BE2C (cell line): ENCODE data around the gene SRP9.

Experiments
- DNase-seq: peaks from one replicate; pipeline ENCODE4 v3.0.0-alpha.2; 2020
- H3K27me3 ChIP-seq: fragments of 250-450 bp; sonication (Bioruptor Pico); 2 replicates; pipeline ENCODE4 v1.5.1; 2020; ENCODE audit warnings: mild to moderate bottlenecking
- H3K36me3 ChIP-seq: fragments of 250-450 bp; sonication (Bioruptor Pico); 2 replicates; pipeline ENCODE4 v1.5.1; 2020; ENCODE audit warnings: mild to moderate bottlenecking
- H3K4me1 ChIP-seq: fragments of 250-450 bp; sonication (Bioruptor Pico); 2 replicates; pipeline ENCODE4 v1.5.1; 2020
- H3K4me3 ChIP-seq: 2 replicates; pipeline ENCODE4 v1.5.1; 2011; ENCODE audit warnings: low read depth, low read length
- H3K9me3 ChIP-seq: fragments of 250-450 bp; sonication (Bioruptor Pico); 2 replicates; pipeline ENCODE4 v1.5.1; 2020
- CTCF ChIP-seq: IDR thresholded peaks from 2 replicates; pipeline ENCODE4 v1.5.1; 2012; ENCODE audit warnings: mild to moderate bottlenecking, low read depth, low read length

The SRP9 gene

GRCh38 chr1:225823811-225824261, 46.2 kb downstream of the SRP9 start:
- no peak overlapping the region for H3K4me3 ChIP-seq
- DNase-seq, result no peak

GRCh38 chr1:225824533-225824941, 46.9 kb downstream of the SRP9 start:
- Histone ChIP-seq H3K9me3 (no peaks in the 10 kb centered on the region), H3K36me3 (no peaks in the 10 kb centered on the region), H3K4me3 (no peak overlapping the region), H3K4me1 (no peaks in the 10 kb centered on the region), H3K27me3 (no peaks in the 10 kb centered on the region)
- DNase-seq, result no peak
- TF ChIP-seq CTCF, result no peak

More at GRCh38 chr1:225823811-225824261, 46.2 kb downstream of the SRP9 start:
- Histone ChIP-seq H3K36me3 (no peaks in the 10 kb centered on the region), H3K9me3 (no peaks in the 10 kb centered on the region), H3K4me1 (no peaks in the 10 kb centered on the region), H3K27me3 (no peaks in the 10 kb centered on the region)
- TF ChIP-seq CTCF, result no peak

- no peak overlapping the region for H3K4me3 ChIP-seq
- no peaks in the 10 kb centered on the region for H3K27me3 ChIP-seq
- no peak for TF ChIP-seq CTCF
- no peaks in the 10 kb centered on the region for H3K9me3 ChIP-seq
- no peak for DNase-seq
- no peaks in the 10 kb centered on the region for H3K36me3 ChIP-seq
- no peaks in the 10 kb centered on the region for H3K4me1 ChIP-seq
Observed at GRCh38 chr1:225825078-225825477, 47.5 kb downstream of the SRP9 start.

GRCh38 chr1:225825607-225826007, 48.0 kb downstream of the SRP9 start:
- H3K27me3 ChIP-seq, result no peaks in the 10 kb centered on the region
- TF ChIP-seq CTCF, result no peak
- H3K4me1 ChIP-seq, result no peaks in the 10 kb centered on the region
- H3K4me3 ChIP-seq, result no peak overlapping the region
- H3K9me3 ChIP-seq, result no peaks in the 10 kb centered on the region
- H3K36me3 ChIP-seq, result no peaks in the 10 kb centered on the region
- no peak for DNase-seq

GRCh38 chr1:225827076-225827475, 49.5 kb downstream of the SRP9 start:
- H3K27me3 ChIP-seq, result no peaks in the 10 kb centered on the region
- no peak for DNase-seq

More at GRCh38 chr1:225827076-225827475, 49.5 kb downstream of the SRP9 start:
- H3K9me3 ChIP-seq, result no peaks in the 10 kb centered on the region
- TF ChIP-seq CTCF, result no peak
- no peaks in the 10 kb centered on the region for H3K36me3 ChIP-seq
- no peak overlapping the region for H3K4me3 ChIP-seq
- no peaks in the 10 kb centered on the region for H3K4me1 ChIP-seq
